CD14-positive monocyte (primary cell): Measurements from ENCODE around the gene RPS27A. TPM values are rescaled to one million over a fixed set of nuclear protein-coding genes. Genes with fewer than 3 reads are reported as not detected.

Experiments
- DNase-seq, 3 donors: peaks; one replicate each; pipeline ENCODE4 v3.0.0-alpha.2; 2011 to 2022
- H2AFZ ChIP-seq: 2 replicates; pipeline ENCODE4 v1.6.0; 2012; ENCODE audit warnings: mild to moderate bottlenecking, low read depth, low read length, inconsistent platforms; ENCODE audit not compliant: insufficient read depth, poor library complexity, severe bottlenecking
- H3K27ac ChIP-seq, 2 donors: 1 replicate in 1 of 2; 2 replicates in 1 of 2; pipeline ENCODE4 v1.5.1; 2012 to 2013; ENCODE audit warnings: low read length in 2 of 2, control low read depth in 1 of 2, inconsistent platforms in 1 of 2, low read depth in 1 of 2, mild to moderate bottlenecking in 1 of 2
- H3K27me3 ChIP-seq, 2 donors: one replicate each; pipeline versions ENCODE4 v1.6.0 to v1.6.1; 2011 to 2013; ENCODE audit warnings: low read length in 2 of 2; ENCODE audit not compliant: control insufficient read depth in 2 of 2, insufficient read depth in 2 of 2
- H3K36me3 ChIP-seq, 2 donors: replicated peaks in 1 of 2; 1 replicate in 1 of 2; 2 replicates in 1 of 2; pipeline versions ENCODE4 v1.5.1 to v1.6.1; 2012 to 2013; ENCODE audit warnings: low read length in 2 of 2, control low read depth in 1 of 2, inconsistent platforms in 1 of 2, mild to moderate bottlenecking in 1 of 2; ENCODE audit not compliant: insufficient read depth in 2 of 2, control insufficient read depth in 1 of 2
- H3K4me1 ChIP-seq, 2 donors: 1 replicate in 1 of 2; 2 replicates in 1 of 2; pipeline versions ENCODE4 v1.5.1 to v1.6.1; 2012 to 2013; ENCODE audit warnings: low read length in 2 of 2, control low read depth in 1 of 2, inconsistent platforms in 1 of 2, mild to moderate bottlenecking in 1 of 2, moderate library complexity in 1 of 2; ENCODE audit not compliant: insufficient read depth in 2 of 2, control insufficient read depth in 1 of 2
- H3K4me2 ChIP-seq: replicated peaks from 2 replicates; pipeline ENCODE3; 2012; ENCODE audit warnings: low read length, moderate library complexity, mild to moderate bottlenecking; ENCODE audit not compliant: poor library complexity, severe bottlenecking; ENCODE audit errors: extremely low read depth
- H3K4me3 ChIP-seq, 3 experiments: fragments of 200-600 bp in 1 of 3; sonication (generic) in 1 of 3; replicated peaks in 1 of 3; 1 replicate in 2 of 3; 2 replicates in 1 of 3; pipeline ENCODE4 v1.5.1; 2011 to 2013; ENCODE audit warnings: low read length in 3 of 3, mild to moderate bottlenecking in 3 of 3, control low read depth in 2 of 3, low read depth in 2 of 3, inconsistent platforms in 1 of 3, moderate library complexity in 1 of 3
- H3K79me2 ChIP-seq: 2 replicates; pipeline ENCODE4 v1.6.0; 2012; ENCODE audit warnings: mild to moderate bottlenecking, control low read depth, inconsistent platforms, low read length, moderate library complexity; ENCODE audit not compliant: insufficient read depth
- H3K9ac ChIP-seq: 2 replicates; pipeline ENCODE4 v1.6.0; 2017; ENCODE audit warnings: low read length, mild to moderate bottlenecking; ENCODE audit not compliant: insufficient read depth, poor library complexity, severe bottlenecking
- H3K9me3 ChIP-seq, 2 donors: replicated peaks in 1 of 2; 1 replicate in 1 of 2; 2 replicates in 1 of 2; pipeline versions ENCODE4 v1.5.1 to v1.6.1; 2012 to 2013; ENCODE audit warnings: low read length in 2 of 2, control low read depth in 1 of 2; ENCODE audit not compliant: control insufficient read depth in 1 of 2, insufficient read depth in 1 of 2
- H4K20me1 ChIP-seq: 2 replicates; pipeline ENCODE4 v1.6.0; 2012; ENCODE audit warnings: mild to moderate bottlenecking, low read length, control low read depth, moderate library complexity; ENCODE audit not compliant: insufficient read depth
- H3K27ac Mint-ChIP-seq, 7 donors: one replicate each; pipeline ENCODE4 v1.8.0; 2020; ENCODE audit warnings: mild to moderate bottlenecking in 7 of 7, mixed read lengths in 7 of 7, moderate library complexity in 6 of 7, inconsistent platforms in 2 of 7
- H3K27me3 Mint-ChIP-seq, 3 donors: one replicate each; pipeline ENCODE4 v1.8.0; 2021 to 2022; ENCODE audit warnings: low read depth in 3 of 3, mild to moderate bottlenecking in 3 of 3, mixed read lengths in 3 of 3, moderate library complexity in 3 of 3, inconsistent platforms in 1 of 3
- H3K36me3 Mint-ChIP-seq, 2 donors: one replicate each; pipeline ENCODE4 v1.8.0; 2020; ENCODE audit warnings: mixed read lengths in 2 of 2, inconsistent platforms in 1 of 2, mild to moderate bottlenecking in 1 of 2
- H3K4me1 Mint-ChIP-seq: one replicate; pipeline ENCODE4 v1.8.0; 2020; ENCODE audit warnings: mild to moderate bottlenecking, mixed read lengths
- H3K4me3 Mint-ChIP-seq, 2 donors: one replicate each; pipeline ENCODE4 v1.8.0; 2020; ENCODE audit warnings: mild to moderate bottlenecking in 2 of 2, mixed read lengths in 2 of 2, moderate library complexity in 1 of 2
- H3K9me3 Mint-ChIP-seq, 7 donors: one replicate each; pipeline ENCODE4 v1.8.0; 2020 to 2022; ENCODE audit warnings: mixed read lengths in 7 of 7, mild to moderate bottlenecking in 6 of 7, moderate library complexity in 6 of 7, inconsistent platforms in 2 of 7
- CTCF ChIP-seq: fragments of 200-600 bp; IDR thresholded peaks from one replicate; pipeline ENCODE4 v1.8.0; 2022; ENCODE audit warnings: antibody characterized with exemption, mild to moderate bottlenecking
- WGBS: methylation state at CpG from one replicate; pipeline ENCODE4 v1.1.5; 2013; ENCODE audit warnings: missing lambda C conversion rate; ENCODE audit not compliant: insufficient coverage; 5-methylcytosine and 5-hydroxymethylcytosine counted together
- intact Hi-C, 2 donors: fragments of 100-400 bp; cut with micrococcal nuclease; formaldehyde crosslinking; loops; one replicate each; pipeline versions ENCODE4 v1.15.0 to v1.15.1; 2023
- polyA plus RNA-seq, 3 donors: library from polyadenylated mRNA; depleted of rRNA in 1 of 3; unstranded in 2 of 3; stranded (reverse) in 1 of 3; fragments of 300-500 nt in 2 of 3; fragments of >200 nt in 1 of 3; fragmentation: Illumina TruSeq in 2 of 3; gene quantifications; 1 replicate in 2 of 3; 2 replicates in 1 of 3; pipeline ENCODE4 v1.2.3, GENCODE V29; 2012 to 2021

Gene RPS27A
- polyA plus RNA-seq, 3 donors, result 785 to 1,452 (median 967) TPM

- 2% methylated on average over 60 of the region's 60 CpGs for WGBS
- Histone ChIP-seq H2AFZ (peak overlapping the region; percentile 87), H3K27me3 (no peaks in the 10 kb centered on the region), H4K20me1 (no peaks in the 10 kb centered on the region), H3K9me3 (no peaks in the 10 kb centered on the region), H3K4me1 (peaks cover 13 to 16% of the 10 kb centered on the region in 2 donors), H3K79me2 (no peaks in the 10 kb centered on the region), H3K4me3 (peak overlapping the region; percentile 70 to 95 (median 82)), H3K27ac (peak overlapping the region; percentile 84 to 86), H3K9ac (peak overlapping the region; percentile 68), H3K36me3 (peaks cover 7 to 14% of the 10 kb centered on the region in 2 donors), H3K4me2 (peak overlapping the region; percentile 83)
- no peak for TF ChIP-seq CTCF
- no peaks in the 10 kb centered on the region for H3K9me3 Mint-ChIP-seq
- peak; percentile 84 to 88 (median 85) for DNase-seq
- H3K27ac Mint-ChIP-seq, result peak overlapping the region; percentile 88 to 95 (median 93)
- peaks cover 17% of the 10 kb centered on the region for H3K4me1 Mint-ChIP-seq
- H3K27me3 Mint-ChIP-seq, result peaks cover 0 to 4% (median 0%) of the 10 kb centered on the region in 3 donors
- peaks cover 12 to 16% of the 10 kb centered on the region in 2 donors for H3K36me3 Mint-ChIP-seq
- intact Hi-C loops, result no loop called here
- H3K4me3 Mint-ChIP-seq, result peak overlapping the region; percentile 82 to 94
Measured at GRCh38 chr2:55282110-55282917, 49.8 kb downstream of the RPS27A start.

DNA sequence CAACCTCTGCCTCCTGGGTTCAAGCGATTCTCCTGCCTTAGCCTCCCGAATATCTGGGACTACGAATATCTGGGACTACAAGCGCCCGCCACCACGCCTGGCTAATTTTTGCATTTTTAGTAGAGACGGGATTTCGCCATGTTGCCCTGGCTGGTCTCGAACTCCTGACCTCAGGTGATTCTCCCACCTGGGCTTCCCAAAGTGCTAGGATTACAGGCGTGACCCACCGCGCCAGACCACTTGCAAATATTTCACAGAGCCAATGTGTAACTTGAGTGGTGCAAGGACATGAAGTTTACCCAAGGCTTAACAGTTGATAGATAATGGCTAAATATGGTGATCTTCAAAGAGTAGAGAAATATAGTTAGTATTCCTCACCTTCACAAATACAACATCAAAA, 50.6 kb downstream of the RPS27A start:
- Histone ChIP-seq H3K36me3 (peaks cover 15 to 22% of the 10 kb centered on the region in 2 donors), H3K4me1 (peaks cover 9 to 11% of the 10 kb centered on the region in 2 donors), H4K20me1 (no peaks in the 10 kb centered on the region), H3K4me2 (no peak overlapping the region), H3K4me3 (peak overlapping the region in 1 of 3 experiments; percentile 82), H3K27me3 (no peaks in the 10 kb centered on the region), H3K9me3 (no peaks in the 10 kb centered on the region), H3K9ac (no peak overlapping the region), H2AFZ (peak overlapping the region; percentile 87), H3K79me2 (no peaks in the 10 kb centered on the region), H3K27ac (no peak overlapping the region)
- no peak for TF ChIP-seq CTCF
- intact Hi-C loops, result no loop called here
- H3K9me3 Mint-ChIP-seq, result no peaks in the 10 kb centered on the region
- peak overlapping the region in 1 of 7 donors; percentile 30 for H3K27ac Mint-ChIP-seq
- no peak for DNase-seq
- H3K4me1 Mint-ChIP-seq, result peaks cover 14% of the 10 kb centered on the region
- H3K27me3 Mint-ChIP-seq, result peaks cover 0 to 4% (median 0%) of the 10 kb centered on the region in 3 donors
- H3K36me3 Mint-ChIP-seq, result peaks cover 12 to 17% of the 10 kb centered on the region in 2 donors
- 98% methylated on average over 12 of the region's 12 CpGs for WGBS
- H3K4me3 Mint-ChIP-seq, result peak overlapping the region in 1 of 2 donors; percentile 94

Other genes with a start within 250 kb of the RPS27A start
- gene RTN4, start 182.2 kb upstream of the RPS27A start, polyA plus RNA-seq, result 100 to 1,000 TPM; 111 to 163 (median 158) TPM
- 1 to 10 TPM in 2 of 3 donors, not detected in 1; 2.4 to 5.0 TPM for gene CLHC1, start 395 bp upstream of the RPS27A start, polyA plus RNA-seq
- 10 to 100 TPM in 2 of 3 donors, 1 to 10 TPM in 1; 8.1 to 12.5 (median 11.7) TPM for gene MTIF2, start 36.5 kb downstream of the RPS27A start, polyA plus RNA-seq
- 10 to 100 TPM in 2 of 3 donors, 1 to 10 TPM in 1; 9.9 to 57.1 (median 17.9) TPM for gene CCDC88A, start 187.2 kb downstream of the RPS27A start, polyA plus RNA-seq